GM18517 (cell line): Measurements from ENCODE around the gene CENPT.

ENCODE experiments used
- ATAC-seq: cut with Tn5 transposase; IDR thresholded peaks from one replicate; pipeline ENCODE4 v1.9.1; 2021; ENCODE audit warnings: mild to moderate bottlenecking, moderate library complexity; ENCODE audit not compliant: unreplicated experiment

Gene CENPT, protein sequence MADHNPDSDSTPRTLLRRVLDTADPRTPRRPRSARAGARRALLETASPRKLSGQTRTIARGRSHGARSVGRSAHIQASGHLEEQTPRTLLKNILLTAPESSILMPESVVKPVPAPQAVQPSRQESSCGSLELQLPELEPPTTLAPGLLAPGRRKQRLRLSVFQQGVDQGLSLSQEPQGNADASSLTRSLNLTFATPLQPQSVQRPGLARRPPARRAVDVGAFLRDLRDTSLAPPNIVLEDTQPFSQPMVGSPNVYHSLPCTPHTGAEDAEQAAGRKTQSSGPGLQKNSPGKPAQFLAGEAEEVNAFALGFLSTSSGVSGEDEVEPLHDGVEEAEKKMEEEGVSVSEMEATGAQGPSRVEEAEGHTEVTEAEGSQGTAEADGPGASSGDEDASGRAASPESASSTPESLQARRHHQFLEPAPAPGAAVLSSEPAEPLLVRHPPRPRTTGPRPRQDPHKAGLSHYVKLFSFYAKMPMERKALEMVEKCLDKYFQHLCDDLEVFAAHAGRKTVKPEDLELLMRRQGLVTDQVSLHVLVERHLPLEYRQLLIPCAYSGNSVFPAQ

DNA sequence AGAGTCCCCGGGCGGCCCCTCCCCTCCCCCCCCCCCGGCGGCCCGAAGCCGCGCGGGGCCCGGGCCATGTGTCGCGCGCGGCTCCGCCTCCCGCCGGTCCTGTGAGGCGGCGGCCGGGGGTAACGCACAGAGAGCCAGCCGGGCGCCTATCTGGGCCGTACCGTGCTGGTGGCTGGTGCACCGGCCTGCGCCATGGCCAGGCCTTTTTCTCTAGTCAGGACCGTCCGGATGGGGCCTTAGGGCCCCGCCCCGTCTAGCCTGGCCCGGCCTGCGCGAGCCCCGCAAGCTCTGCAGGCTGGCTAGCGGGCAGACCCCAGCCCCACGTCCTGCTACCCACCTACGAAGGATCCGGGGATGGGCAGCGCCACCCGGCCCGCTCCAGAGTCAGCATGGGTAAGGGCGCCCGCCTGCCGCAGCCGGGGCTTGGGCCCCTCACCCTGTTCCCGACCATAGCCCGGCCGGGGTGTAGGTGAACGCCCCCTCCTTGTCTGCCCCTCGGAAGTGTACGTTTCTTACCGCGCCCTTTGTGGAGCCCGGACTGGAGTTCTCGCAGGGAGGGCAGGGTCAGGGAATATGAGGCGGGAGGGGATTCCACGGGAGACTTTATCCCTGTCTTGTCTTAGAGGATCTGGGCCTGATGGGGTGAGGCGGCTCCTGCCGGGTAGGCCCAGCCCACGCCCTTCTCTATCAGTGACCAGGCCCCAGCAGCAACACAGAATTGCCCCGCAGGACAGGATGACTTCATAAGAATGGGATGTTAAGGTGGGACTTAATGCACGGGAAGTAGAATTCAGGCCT lies at the start of gene CENPT:
Gene CENPT, minus strand, starts transcription at position 630 of the 798 bp plus-strand sequence. CDS start 13,834 bp downstream, outside the sequence.
- peak; percentile 36 for ATAC-seq

DNA sequence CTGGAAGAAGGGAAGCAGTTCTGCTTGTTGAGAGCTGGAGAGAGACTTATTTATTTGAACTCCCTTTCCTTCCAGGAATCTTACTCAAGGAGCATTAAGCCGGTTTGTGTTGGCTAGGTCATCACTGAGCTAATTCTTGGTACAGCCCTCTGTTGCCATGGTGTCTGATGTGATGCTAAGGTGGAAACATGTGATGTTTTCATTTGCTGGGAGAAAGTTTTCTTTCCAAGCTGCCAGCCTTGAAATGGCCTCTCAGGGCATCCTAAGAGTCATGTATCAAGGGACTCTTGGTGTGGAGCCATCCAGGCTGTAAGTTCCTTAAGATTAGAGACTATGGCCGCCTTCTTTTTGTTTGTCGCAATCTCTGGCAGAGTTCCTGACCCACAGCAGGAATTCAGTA lies 49.7 kb upstream of the CENPT start:
- no peak for ATAC-seq

DNA sequence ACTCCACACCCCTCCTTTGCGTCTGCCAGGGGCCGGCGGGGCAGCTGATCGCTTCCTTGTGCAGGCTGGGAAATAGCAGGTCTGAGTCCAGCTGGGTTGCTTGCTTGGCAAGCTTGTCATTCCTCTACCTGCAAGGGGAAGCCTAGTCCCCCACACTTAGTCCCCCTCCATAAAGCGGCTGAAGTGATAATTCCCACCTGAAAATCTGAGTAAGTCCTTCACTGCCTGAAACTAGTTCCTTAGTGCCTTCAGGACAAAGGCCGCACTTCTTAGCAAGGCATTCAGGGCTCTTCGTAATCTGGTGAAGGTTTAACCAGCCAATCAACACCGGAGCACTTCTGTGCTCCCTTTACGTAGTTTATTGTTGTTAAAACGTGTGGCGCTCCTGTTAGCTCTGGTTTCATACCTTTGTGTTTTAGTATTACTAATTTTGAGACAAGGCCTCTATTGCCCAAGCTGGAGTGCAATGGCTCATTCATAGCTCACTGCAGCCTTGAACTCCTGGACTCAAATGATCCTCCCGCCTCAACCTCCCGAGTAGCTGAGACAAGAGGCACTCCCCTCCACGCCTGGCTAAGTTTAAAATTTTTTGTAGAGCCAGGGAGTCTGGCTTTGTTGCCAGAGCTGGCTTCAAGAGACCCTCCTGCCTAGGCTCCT lies 46.4 kb upstream of the CENPT start:
- no peak for ATAC-seq

DNA sequence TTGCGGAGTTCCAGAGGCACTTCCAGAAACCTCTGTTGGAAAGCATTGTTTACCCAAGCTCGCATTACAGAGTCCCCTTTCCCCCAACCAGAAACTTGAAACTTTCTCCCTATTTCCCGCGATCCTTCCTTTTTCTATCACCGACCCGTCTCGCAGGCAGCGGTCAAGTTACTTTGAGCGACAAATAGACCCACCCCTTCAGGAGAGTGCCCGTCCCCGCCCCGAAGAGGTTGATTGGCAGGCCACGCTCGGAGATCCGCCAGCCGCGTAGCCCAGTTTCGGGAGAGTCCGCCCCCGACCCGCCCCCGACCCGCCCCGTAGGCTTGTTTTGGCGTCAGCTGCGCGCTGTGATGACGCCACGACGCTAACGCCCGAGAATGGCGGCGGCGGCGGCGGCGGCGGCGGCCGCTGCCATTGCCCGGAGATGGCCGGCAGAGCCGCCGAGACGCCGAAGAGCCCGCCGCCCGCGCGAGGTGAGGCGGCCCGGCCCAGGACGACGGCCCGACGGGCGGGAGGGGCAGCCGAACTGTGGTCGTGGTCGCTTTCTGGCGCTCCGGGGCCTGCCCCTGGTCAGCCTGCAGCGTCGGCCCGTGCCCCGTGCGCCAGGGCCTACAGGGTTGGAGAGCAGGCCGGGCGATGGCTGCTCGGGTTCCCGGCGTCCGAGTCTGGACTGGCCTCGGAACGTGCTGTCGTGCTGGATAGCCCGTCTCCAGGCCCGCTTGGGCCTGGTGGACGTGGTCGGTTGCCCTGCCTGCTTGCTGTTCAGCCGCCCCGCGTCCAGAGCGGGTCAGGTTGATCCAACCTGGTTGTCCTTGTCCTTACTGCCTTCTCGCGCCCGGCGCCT lies 45.6 kb upstream of the CENPT start, which contains the start of gene PSKH1:
Gene PSKH1, plus strand, starts transcription at position 356 of the 844 bp plus-strand sequence. CDS start 15,496 bp downstream, outside the sequence.
- peak; percentile 75 for ATAC-seq

DNA sequence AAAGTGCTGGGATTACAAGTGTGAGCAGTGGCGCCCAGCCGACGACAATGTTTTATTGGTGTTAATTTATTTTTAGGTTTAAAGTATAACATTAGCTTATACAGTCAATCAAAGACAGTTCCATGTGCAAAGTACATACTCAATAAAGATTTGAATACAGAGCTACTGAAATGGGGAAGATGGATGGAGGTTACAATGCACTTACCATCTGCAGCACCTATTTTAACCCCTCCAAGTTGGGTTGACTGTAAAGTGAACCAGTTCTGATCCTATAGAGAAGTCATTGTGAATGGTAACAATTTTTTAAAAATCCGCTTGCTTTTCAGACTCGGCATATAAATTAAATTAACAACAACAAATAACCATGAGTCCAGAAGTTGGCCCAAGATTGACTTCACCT lies 44.9 kb upstream of the CENPT start:
- ATAC-seq: no peak

DNA sequence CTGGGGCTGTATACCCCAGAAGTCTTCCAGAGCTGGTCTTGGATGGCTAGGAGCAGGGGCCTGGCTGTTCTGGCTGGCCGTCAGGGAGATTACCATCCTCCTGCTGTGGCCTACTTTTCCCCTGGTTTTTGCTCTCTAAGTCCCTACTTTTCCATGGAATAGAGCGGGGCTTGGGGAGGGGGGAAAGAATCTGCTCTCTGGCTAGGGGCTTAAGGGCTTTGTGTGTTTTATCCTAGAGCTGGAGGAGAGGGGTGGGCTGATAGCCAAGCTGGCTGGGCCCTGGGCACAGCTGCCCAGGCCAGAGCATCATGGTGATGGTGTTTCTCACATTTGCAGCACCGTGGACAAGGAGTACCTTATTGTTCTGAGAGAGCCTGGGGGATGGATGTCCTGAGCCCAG lies 40.8 kb upstream of the CENPT start:
- no peak for ATAC-seq

DNA sequence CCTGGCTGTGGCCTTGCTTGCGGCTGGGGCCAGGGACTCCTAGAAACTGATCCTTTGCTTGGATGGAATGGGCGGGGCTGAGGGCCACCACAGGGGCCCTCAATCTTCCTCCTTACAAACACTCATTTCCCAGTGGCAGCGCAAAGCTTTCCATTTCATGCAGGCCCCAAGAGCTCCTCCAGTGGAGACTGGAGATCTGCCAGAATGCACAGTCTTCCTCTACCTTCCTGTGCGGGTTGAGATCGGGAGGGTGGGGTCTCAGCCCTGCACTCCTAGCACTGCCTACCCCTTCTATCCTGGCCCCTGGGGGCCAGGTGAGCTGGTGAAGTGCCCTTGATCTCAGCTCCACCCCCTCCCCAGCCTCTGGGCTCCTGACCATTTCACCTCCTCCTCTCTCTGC lies 38.9 kb upstream of the CENPT start:
- ATAC-seq: no peak

DNA sequence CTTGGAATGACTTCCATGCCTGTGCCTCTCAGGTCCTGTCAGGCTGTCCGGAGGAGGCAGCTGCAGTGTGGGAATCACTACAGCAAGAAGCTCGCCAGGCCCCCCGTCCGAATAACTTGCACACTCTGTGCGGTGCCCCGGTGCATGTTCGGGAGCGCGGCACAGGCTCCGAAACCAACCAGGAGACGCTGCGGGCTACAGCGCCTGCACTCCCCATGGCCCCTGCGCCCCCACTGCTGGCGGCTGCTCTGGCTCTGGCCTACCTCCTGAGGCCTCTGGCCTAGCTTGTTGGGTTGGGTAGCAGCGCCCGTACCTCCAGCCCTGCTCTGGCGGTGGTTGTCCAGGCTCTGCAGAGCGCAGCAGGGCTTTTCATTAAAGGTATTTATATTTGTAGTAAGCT lies 38.5 kb upstream of the CENPT start:
- no peak for ATAC-seq

DNA sequence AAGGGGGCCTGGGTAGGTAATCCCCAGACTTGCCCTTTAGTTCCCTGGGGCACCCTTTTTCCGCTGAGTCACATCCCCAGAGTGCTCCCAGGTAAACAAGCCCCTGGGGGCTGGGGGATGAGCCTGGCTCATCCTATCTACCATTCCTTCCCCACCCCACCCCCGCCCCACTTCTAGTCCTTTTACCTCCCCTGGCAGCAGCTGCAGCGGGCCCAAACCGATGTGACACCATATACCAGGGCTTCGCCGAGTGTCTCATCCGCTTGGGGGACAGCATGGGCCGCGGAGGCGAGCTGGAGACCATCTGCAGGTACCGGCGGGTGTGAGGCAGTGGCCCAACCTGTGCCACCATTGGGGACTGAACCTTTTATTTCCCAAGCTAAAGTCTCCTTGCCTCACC lies 38.1 kb upstream of the CENPT start:
- no peak for ATAC-seq

DNA sequence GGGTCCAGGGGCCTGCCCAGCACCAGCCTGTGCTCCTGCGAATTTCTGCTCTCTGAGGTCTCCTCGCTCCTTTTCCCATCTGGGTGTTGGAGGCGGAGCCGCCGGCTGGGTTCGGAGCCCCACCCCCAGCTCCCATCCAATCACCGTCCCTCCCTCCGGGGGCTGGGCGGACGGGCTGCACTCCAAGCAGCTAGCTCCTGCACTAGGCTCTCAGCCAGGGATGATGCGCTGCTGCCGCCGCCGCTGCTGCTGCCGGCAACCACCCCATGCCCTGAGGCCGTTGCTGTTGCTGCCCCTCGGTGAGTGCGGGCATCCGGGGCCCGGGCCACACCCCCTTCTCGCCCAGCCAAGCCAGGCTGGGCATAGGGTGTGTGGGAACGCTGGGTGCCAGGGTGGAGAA lies 37.2 kb upstream of the CENPT start, which contains the start of gene NRN1L:
Gene NRN1L, plus strand, starts transcription at position 202 of the 400 bp plus-strand sequence. Its CDS starts 19 bp downstream, at position 221.
- no peak for ATAC-seq

DNA sequence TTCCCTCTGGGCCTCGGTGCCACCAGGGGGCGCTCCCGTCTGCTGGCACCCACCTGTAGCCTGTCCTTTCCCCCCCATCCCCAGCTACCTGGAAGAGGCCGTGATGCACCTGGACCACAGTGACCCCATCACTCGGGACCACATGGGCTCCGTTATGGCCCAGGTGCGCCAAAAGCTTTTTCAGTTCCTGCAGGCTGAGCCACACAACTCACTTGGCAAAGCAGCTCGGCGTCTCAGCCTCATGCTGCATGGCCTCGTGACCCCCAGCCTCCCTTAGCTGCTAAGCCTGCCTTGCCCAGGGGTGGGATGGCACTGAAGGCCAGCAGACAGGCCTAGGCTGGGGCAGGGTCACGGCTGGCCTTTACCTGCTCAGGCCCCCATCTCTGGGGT lies 36.4 kb upstream of the CENPT start:
- ATAC-seq: no peak

DNA sequence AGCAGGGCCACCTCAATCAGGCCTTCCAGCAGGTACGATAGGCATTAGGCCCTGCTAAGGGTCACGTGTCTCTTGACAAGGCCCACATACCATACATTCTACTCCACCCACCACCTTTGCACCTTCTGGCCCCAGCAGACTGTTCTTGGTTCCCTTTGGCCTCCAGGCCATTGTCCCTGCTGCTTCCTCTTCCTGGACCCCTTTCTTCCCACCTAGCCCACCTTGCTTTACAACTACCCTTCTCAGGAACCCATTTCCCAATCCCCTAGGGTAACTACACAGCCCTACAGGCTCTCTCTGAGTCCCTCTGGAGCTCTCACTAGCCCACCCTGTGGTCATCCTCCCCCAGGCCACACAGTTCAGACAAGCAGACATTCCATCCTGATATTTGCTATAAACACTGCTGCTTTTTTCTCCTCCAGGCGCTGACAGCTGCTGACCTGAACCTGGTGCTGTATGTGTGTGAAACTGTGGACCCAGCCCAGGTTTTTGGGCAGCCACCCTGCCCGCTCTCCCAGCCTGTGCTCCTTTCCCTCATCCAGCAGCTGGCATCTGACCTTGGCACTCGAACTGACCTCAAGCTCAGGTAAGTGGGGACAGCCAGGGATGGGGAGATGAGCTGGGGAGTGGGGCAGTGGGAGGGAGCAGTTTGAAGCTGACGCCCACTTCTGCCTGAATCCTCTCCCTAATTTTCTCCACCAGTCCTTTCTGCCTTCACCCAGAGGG lies 35.8 kb upstream of the CENPT start:
- no peak for ATAC-seq

DNA sequence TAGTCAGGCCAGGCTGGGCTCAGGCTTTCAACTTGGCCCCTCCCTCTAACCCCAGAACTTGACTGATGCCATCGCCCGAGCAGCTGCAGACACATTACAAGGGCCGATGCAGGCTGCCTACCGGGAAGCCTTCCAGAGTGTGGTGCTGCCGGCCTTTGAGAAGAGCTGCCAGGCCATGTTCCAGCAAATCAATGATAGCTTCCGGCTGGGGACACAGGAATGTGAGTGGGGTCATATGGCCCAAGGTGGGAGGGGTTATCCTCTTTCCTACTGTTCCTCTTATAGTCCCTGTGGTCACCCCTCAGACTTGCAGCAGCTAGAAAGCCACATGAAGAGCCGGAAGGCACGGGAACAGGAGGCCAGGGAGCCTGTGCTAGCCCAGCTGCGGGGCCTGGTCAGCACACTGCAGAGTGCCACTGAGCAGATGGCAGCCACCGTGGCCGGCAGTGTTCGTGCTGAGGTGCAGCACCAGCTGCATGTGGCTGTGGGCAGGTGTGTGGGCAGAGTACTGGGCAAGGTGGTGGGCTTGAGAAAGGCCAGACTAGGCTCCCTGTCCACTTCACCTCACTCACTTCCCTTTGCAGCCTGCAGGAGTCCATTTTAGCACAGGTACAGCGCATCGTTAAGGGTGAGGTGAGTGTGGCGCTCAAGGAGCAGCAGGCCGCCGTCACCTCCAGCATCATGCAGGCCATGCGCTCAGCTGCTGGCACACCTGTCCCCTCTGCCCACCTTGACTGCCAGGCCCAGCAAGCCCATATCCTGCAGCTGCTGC lies 35.1 kb upstream of the CENPT start:
- no peak for ATAC-seq

DNA sequence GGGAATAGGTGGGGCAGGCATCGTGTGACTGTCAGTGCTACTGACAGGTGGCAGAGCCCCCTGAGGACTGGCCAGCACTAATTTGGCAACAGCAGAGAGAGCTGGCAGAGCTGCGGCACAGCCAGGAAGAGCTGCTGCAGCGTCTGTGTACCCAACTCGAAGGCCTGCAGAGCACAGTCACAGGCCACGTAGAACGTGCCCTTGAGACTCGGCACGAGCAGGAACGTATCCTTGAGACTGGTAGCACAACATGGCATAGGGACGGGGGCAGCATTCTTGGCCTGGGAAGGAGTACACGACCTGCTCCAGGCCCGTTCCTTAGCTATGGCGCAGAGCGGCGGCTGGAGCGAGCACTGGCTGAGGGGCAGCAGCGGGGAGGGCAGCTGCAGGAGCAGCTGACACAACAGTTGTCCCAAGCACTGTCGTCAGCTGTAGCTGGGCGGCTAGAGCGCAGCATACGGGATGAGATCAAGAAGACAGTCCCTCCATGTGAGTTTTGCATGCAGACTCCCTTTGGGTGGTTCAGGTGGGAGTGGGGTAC lies 34.2 kb upstream of the CENPT start:
- ATAC-seq: no peak

DNA sequence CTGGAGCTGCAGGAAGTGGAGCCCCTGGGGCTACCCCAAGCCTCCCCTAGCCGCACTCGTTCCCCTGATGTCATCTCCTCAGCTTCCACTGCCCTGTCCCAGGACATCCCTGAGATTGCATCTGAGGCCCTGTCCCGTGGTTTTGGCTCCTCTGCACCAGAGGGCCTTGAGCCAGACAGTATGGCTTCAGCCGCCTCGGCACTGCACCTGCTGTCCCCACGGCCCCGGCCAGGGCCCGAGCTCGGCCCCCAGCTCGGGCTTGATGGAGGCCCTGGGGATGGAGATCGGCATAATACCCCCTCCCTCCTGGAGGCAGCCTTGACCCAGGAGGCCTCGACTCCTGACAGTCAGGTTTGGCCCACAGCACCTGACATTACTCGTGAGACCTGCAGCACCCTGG lies 33.1 kb upstream of the CENPT start:
- ATAC-seq: no peak

DNA sequence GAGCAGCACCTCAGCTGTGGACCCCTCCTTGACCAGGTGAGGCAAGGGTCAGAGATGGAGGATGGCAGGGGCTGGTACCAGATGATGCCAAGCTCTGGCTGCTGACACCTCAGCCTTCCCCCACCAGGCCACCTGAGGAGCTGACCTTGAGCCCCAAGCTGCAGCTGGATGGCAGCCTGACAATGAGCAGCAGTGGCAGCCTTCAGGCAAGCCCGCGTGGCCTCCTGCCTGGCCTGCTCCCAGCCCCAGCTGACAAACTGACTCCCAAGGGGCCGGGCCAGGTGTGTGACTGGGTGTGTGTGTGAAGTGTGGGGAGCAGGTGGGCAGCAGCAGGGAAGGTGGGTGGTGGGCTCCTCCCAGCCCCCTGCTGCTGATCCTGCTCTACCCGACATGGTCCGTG lies 32.4 kb upstream of the CENPT start:
- no peak for ATAC-seq

DNA sequence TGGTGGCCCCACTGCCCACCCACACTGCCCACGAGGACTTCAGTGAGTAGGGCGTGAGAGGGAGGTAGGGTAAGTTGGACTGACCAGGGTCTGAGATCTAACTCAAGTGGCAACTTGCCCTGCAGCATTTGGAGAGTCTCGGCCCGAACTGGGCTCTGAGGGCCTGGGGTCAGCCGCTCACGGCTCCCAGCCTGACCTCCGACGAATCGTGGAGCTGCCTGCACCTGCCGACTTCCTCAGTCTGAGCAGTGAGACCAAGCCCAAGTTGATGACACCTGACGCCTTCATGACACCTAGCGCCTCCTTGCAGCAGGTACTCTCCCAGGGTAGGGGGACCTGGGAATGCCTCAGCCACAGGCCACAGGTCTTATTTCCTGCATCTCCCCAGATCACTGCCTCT lies 32.0 kb upstream of the CENPT start:
- ATAC-seq: no peak

DNA sequence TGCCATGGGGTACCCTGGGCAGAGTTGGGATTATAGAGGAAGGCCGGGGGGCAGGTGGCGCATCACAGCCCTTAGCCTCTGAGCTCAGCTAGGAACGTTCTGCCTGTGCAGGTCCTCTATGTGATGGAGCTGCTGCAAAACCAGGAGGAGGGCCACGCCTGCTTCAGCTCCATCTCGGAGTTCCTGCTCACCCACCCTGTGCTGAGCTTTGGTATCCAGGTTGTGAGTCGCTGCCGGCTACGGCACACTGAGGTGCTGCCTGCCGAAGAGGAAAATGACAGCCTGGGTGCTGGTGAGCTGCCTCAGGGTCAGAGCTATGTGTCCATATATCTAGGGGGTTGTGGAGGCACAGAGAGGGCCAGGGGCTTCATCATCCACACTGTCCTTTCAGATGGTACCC lies 31.4 kb upstream of the CENPT start:
- ATAC-seq: no peak

DNA sequence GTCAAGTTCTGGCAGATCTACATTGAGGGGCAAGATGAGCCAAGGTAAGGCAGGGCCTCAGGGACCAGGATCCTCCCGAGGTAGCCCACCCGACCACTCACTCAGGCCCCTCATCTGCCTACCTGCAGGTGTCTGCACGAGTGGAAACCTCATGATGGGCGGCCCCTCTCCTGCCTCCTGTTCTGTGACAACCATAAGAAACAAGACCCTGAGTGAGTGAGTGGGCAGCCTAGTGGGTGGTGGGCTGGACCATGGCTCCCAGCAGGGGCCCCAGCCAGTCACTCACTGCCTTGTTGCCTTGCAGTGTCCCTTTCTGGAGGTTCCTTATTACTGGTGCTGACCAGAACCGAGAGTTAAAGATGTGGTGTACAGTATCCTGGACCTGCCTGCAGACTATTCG lies 30.7 kb upstream of the CENPT start:
- ATAC-seq: no peak
